ENCODE results near the gene NELFCD. TPM values are rescaled to one million over a fixed set of nuclear protein-coding genes. Genes with fewer than 3 reads are reported as not detected.

The NELFCD gene
- total RNA-seq, 4 donors from 2014 or later: 96.6 to 129 (median 113) TPM

- DNase-seq: no peak
- no peak for TF ChIP-seq POLR2A (IDR thresholded peaks at IDR 0.05)
- TF ChIP-seq CTCF (IDR thresholded peaks at IDR 0.05): no peak
- Histone ChIP-seq H3K4me1 (peaks cover 50 to 54% of the 10 kb centered on the region in 2 donors), H3K36me3 (peaks cover 0 to 6% of the 10 kb centered on the region in 2 donors), H3K27ac (peak overlapping the region; percentile 12 to 94 (median 73)), H3K9me3 (no peaks in the 10 kb centered on the region), H3K27me3 (no peaks in the 10 kb centered on the region), H3K4me3 (replicated peaks in 1 of 3) (peak overlapping the region in 1 of 3 donors; percentile 50)
- 74 to 88% methylated on average over 3 of the region's 3 CpGs for WGBS, 2 donors
- intact Hi-C loops (cut with DNase I): loop anchor here (10.0 kb wide), 1 partner anchor 111 kb away; no protein-coding TSS in a partner anchor
Observed at GRCh38 chr20:59005523-59006166, 24.6 kb downstream of the NELFCD start.

- H3K4me3 ChIP-seq (replicated peaks in 1 of 3): peak overlapping the region; percentile 34 to 50 (median 46)
- peaks cover 0 to under 1% of the 10 kb centered on the region in 2 donors for H3K36me3 ChIP-seq
- peak overlapping the region; percentile 12 to 94 (median 73) for H3K27ac ChIP-seq
- no peaks in the 10 kb centered on the region for H3K9me3 ChIP-seq
- H3K27me3 ChIP-seq: no peaks in the 10 kb centered on the region
- peak; percentile 27 to 45 for DNase-seq
- TF ChIP-seq CTCF (IDR thresholded peaks at IDR 0.05) (no peak), POLR2A (IDR thresholded peaks at IDR 0.05) (no peak)
- intact Hi-C loops (cut with DNase I): loop anchor here (10.0 kb wide), 1 partner anchor 112 kb away; no protein-coding TSS in a partner anchor
- 46 to 59% methylated on average over 7 to 12 of the region's 29 CpGs for WGBS, 2 donors
- H3K4me1 ChIP-seq: peaks cover 53 to 55% of the 10 kb centered on the region in 2 donors
Observed at GRCh38 chr20:59006167-59006863, 25.3 kb downstream of the NELFCD start.

GRCh38 chr20:59006864-59007664 lies 26.0 kb downstream of the NELFCD start, which contains the start of gene CTSZ:
TSS of gene CTSZ (minus strand) at chr20:59007254. CDS start at chr20:59007128, 126 bp downstream.
- Histone ChIP-seq H3K4me3 (replicated peaks in 1 of 3) (peak within 1 kb of the TSS; percentile 34 to 50 (median 46)), H3K27ac (peak within 1 kb of the TSS; percentile 12 to 94 (median 73)), H3K27me3 (no peaks in the 10 kb centered on the region), H3K36me3 (no peaks in the 10 kb centered on the region), H3K9me3 (no peaks in the 10 kb centered on the region), H3K4me1 (peaks cover 48 to 51% of the 10 kb centered on the region in 2 donors)
- 17 to 88% methylated on average over 2 to 12 of the region's 82 CpGs for WGBS, 2 donors
- peak; percentile 53 for DNase-seq
- intact Hi-C loops (cut with DNase I): loop anchor here (10.0 kb wide), 1 partner anchor 112 kb away; no protein-coding TSS in a partner anchor
- TF ChIP-seq POLR2A (IDR thresholded peaks at IDR 0.05) (peak in 1 of 2 donors; percentile 67), CTCF (IDR thresholded peaks at IDR 0.05) (no peak)

- TF ChIP-seq CTCF (IDR thresholded peaks at IDR 0.05): no peak
- no peaks in the 10 kb centered on the region for H3K9me3 ChIP-seq
- WGBS, 2 donors: 79 to 84% methylated on average over 23 of the region's 24 CpGs
- peaks cover 44 to 50% of the 10 kb centered on the region in 2 donors for H3K4me1 ChIP-seq
- no peaks in the 10 kb centered on the region for H3K27me3 ChIP-seq
- peak overlapping the region in 1 of 3 donors; percentile 50 for H3K4me3 ChIP-seq (replicated peaks in 1 of 3)
- H3K27ac ChIP-seq: peak overlapping the region in 2 of 3 donors; percentile 73 to 94
- intact Hi-C loops (cut with DNase I): loop anchor here (10.0 kb wide), 1 partner anchor 113 kb away; no protein-coding TSS in a partner anchor
- DNase-seq: peak; percentile 38 to 39
- no peaks in the 10 kb centered on the region for H3K36me3 ChIP-seq
Observed at GRCh38 chr20:59007665-59008511, 26.8 kb downstream of the NELFCD start.

Measured in thyroid gland (tissue), 4 donors.